Measurements from ENCODE around the gene IL1RAPL1. TPM values are rescaled to one million over a fixed set of nuclear protein-coding genes. Genes with fewer than 3 reads are reported as not detected.

The IL1RAPL1 gene
- total RNA-seq, 1 donor = under 0.01 TPM

DNA sequence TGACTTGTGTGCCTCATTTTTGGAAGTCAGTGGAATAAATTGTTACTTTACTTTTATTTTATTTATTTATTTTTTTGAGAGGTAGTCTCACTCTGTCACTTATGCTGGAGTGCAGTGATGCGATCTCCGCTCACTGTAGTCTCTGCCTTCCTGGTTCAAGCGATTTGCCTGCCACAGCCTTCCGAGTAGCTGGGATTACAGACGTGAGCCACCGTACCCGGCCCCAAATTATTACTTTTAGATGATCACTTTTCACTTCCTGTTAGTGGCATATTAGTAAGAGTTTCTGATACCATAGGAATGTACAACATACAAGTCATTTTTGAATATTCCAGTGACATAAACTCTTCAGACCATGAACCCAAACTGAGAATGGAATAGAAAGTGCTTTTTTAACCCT is 1017.1 kb downstream of the IL1RAPL1 start:
- no peak for DNase-seq (ENCODE audit: low read depth in 2 of 3, low spot score in 2 of 3)

DNA sequence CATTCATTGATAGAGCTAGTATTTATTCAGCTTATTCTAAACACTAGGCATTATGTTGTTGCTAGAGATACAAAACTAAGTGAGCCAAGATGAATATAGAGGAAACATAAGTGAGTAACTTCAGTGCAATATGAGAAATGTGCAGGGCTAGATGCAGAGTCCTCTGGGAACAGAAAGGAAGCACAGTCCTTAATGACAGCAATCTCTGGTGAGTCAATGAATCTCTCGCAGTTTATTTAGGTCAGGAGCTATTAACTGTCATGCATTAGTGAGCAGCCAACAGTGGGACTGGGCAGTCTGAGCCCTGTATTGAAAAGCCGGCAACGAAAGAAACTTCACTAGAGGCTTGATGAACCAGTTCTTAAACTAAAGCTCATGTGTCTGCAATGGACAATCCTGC is 1030.0 kb downstream of the IL1RAPL1 start:
- DNase-seq (ENCODE audit: low read depth in 2 of 3, low spot score in 2 of 3) = no peak

DNA sequence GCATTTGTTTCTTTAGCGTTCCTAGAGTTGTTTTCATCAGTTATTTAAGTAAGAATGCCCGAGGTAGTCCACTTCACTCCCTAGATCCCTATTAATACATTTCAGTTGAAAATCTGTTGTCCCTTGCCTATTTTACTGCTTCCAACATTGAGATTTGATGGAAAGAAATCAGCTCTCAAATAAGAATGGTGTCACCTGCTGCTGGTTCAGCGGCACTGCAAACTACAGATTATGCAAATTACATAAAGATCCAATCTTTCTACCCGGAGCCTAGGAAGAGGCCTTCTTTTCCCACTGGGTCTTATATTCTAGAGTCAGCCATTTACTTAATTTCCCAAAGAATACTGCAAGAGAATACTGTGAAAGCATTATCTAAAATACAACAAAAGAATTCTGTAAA is 1030.5 kb downstream of the IL1RAPL1 start:
- DNase-seq (ENCODE audit: low read depth in 2 of 3, low spot score in 2 of 3) = no peak

DNA sequence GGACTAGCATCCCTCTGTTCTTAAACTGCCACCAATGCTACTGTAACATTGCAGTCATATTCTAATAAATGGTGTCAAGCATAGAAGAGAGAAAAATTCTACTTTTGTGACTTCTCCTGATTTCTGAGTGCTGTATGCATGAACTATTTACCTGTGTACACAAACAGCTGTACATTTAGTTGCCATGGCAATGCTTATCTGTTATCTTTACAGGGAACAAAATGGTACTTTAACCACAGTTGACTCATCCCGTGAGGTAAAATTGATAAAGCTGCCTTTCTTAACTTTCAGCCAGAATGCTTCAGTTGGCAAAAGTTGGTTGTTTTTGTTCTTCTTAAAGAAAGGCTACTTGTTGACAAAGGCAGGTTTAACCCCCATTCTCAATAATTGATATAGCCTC is 1040.6 kb downstream of the IL1RAPL1 start:
- no peak for DNase-seq (ENCODE audit: low read depth in 2 of 3, low spot score in 2 of 3)

DNA sequence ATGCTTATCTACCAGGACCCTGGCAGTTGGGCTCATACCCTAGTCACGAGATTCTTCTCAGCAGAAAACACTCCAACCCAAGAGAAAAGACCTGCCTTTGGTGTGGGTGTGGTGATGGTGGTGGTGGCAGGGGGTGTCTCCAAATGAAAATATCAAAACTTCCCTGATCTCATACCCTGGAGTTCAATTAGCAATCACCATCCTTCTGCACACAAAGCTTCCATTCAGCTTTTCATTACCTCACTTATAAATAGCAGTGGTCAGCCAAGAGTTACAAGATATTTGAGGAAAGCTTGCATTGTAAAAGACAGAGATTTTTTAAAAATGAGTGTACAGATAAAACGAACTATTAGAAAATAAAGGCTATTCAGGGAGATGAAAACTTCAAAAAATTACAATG is 1047.3 kb downstream of the IL1RAPL1 start:
- no peak for DNase-seq (ENCODE audit: low read depth in 2 of 3, low spot score in 2 of 3)

DNA sequence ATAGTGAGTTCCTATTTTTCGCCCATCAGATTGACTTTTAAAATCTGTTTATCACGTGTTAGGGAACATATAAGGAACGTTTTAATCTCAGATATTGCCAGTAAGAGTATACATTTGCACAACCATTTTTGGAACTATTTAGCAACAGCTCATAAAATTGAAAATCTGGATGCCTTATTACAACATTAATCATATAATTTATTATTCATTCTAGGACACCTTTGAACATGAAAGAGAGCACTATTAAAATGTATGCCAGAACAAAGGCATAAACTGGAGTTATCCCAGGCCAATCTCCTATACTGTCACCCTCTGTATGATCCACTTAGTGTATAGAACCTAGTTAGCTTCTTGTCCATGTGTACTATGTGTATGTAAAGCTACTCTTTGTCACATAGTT is 1049.1 kb downstream of the IL1RAPL1 start:
- DNase-seq (ENCODE audit: low read depth in 2 of 3, low spot score in 2 of 3) = no peak

DNA sequence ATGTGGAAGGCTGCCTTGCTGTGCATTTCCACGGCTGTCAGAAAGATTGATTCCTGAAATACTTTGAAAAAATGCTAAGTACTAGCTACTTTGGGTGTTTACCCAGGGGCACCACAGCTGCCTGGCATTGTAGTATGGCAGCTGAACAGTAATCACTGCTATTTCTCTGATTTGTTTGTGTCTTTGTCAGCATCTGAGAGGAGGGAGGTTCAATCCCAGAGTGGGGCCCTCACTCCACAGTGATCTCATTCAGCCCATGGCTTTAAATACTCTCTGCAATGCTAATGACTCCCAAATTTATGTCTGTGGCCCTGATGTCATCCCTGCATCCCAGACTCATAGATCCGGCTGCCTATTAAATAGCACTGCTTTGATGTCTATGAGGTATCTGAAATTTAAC is 1052.9 kb downstream of the IL1RAPL1 start:
- no peak for DNase-seq (ENCODE audit: low read depth in 2 of 3, low spot score in 2 of 3)

DNA sequence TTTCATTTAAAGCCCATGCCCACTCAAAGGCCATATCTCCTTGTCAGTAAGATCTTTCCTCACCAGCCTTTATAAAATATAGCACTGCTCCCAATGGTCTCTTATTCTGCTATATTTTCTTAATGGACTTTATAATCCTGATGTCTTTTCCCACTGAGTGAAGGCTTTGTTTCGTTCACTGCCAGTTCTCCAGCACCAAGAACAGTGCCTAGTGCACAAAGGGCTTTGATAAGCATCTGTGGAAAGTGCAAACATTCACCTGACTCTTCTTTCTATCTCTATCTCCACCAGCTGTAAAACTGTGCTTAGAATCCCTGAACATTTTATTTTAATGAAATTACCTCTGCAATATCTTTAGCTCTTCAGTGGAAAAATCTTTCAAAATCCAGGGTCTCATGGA is 1054.2 kb downstream of the IL1RAPL1 start:
- DNase-seq (ENCODE audit: low read depth in 2 of 3, low spot score in 2 of 3) = no peak

DNA sequence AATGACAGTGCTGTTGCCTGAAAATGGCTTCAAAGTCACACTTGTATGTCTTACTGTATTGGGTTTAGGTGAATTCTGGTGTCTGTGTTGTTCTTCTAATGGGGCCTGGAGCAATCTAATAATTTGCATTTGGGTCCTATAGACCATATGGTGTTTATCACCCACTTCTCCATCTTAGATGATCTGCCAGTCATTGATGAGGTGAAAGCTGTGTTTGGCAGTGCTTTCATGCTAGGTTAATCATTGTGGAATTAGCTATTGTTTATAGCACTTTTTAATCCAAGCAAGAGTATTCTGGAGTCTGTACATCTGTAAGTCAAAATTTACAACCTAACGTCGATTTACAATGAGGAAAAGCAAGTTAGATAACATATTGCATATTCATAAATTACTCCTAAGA is 1055.9 kb downstream of the IL1RAPL1 start:
- no peak for DNase-seq (ENCODE audit: low read depth in 2 of 3, low spot score in 2 of 3)

DNA sequence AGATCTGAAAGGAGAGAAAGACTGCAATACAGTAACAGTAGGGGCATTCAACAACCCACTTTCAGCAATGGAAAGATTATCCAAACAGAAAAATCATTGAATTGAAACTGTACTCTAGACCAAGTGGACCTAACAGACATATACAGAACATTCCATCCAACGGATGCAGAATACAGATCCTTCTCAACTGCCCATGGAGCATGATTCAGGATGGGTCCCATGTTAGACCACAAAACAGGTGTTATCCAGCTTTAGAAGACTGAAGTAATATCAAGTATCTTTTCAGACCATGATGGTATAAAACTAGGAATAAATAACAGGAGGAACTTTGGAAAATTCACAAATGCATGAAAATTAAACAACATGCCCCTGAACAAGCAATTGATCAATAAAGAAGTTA is 1060.9 kb downstream of the IL1RAPL1 start:
- no peak for DNase-seq (ENCODE audit: low read depth in 2 of 3, low spot score in 2 of 3)

DNA sequence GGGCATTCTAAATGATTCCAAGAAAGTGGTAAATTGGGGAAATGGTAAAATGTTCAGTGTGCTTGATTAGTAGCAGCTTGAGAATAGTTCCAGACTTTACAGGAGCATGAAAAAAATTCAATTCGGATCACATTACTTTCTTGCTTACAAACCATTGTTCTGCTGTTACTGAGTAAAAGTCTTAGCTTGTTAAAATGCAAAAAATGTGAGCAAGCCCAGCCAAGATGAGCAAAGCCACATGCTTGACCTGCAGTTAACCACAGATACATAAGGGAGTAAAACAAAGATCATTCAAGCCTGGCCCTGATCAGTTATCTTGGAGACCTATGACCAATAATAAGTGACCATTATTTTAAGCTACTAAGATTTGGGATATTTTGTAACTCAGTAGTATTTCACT is 1065.2 kb downstream of the IL1RAPL1 start:
- DNase-seq (ENCODE audit: low read depth in 2 of 3, low spot score in 2 of 3) = no peak

DNA sequence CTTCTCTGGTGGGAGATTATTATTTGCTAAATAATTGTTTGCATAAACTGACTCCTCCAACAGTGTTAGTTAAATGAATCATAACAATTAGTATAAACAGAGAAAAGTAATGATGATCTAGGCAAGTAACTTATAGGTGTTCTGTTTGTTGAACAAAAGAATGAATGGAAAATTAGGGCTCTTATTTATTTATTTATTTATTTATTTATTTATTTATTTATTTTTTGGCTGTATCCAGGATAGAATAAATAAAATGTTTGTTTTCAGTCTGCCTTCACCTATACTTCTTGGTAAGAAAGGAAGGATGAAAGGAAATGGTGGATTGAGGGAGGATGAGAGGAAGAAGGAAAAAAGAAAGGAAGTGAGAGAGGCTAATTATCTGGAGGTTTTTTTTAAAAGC is 1066.5 kb downstream of the IL1RAPL1 start:
- no peak for DNase-seq (ENCODE audit: low read depth in 2 of 3, low spot score in 2 of 3)

DNA sequence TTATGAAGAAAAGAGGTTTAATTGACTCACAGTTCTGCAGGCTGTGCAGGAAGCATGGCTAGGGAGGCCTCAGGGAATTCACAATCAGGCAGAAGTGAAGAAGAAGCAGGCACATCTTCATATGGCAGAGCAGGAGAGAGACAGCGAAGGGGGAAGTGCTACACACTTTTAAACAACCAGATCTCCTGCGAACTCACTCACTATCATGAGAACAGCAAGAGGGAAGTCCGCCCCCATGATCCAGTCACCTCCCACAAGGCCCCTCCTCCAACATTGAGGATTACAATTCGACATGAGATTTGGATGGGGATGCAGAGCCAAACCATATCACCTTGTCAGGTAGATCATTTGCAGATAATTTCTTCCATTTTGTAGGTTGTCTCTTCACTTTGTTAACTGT is 1072.7 kb downstream of the IL1RAPL1 start:
- DNase-seq (ENCODE audit: low read depth in 2 of 3, low spot score in 2 of 3) = no peak

DNA sequence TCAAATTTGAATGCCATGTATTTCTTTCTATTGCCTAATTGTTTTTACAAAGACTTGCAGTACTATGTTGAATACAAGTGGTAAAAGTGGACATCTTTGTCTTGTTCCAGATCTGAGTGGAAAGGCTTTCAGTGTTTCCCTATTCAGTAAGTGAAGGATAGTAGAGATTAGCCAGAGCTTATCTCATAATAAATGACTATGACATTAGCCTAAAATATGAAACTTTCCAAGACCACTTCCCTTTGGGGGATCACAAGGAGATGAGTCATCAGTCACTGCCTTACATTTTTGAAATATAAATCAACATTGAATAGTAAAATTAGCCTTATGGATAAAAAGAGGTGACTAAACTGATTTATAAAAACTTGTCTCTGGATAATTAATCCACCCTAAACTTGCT is 1074.0 kb downstream of the IL1RAPL1 start:
- no peak for DNase-seq (ENCODE audit: low read depth in 2 of 3, low spot score in 2 of 3)

DNA sequence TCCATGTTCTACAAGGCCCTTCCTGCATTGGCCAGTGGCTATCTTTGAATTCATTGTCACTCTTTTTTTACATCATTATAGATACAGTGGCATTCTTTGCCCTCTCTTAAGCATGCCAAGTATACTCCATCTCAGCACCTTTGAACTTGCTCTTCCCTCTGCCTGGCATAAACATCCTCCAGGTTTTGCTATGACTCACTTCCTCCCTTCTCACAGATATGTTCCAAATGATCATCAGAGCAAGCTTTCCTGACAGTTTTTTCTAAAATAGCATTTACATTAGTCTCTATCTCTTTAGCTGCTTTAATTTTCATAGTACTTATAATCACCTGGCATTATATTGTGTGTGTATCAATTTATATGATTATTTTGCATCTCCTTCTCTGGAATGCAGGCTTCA is 1074.9 kb downstream of the IL1RAPL1 start:
- DNase-seq (ENCODE audit: low read depth in 2 of 3, low spot score in 2 of 3) = no peak

DNA sequence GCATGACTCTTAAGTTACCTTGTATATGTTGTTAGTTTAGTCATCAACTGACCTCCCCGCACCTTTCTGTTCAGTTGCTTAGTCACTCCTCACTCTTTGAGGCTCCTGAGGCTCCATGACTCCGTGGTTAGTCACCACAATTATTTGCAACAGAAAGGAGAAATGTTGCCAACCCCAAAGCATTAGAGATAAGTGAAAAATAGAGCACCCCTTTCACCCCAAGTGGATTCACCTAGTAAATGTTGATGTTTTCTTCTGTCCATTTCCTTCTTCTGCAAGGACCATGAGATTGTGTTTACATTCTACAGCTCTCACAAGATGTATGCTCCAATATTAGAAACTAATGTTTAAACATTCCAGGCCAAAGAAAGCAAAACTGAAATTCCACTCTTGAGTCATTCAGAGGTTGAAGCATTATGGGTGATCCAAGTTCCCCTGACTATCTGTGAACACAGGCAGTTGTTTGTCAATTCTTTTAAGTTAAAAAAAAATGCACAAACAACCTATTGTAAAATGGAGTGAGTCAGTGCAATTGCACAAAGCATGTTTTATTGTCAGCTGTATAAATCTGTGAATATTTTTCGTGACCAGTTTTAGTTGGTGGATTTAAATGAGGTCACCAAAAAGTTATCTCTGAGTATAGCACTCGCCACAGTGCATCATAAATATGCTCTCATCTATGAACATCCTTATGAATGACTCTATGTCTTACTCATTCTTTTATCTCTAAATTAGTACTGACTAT is 1075.7 kb downstream of the IL1RAPL1 start:
- no peak for DNase-seq (ENCODE audit: low read depth in 2 of 3, low spot score in 2 of 3)

DNA sequence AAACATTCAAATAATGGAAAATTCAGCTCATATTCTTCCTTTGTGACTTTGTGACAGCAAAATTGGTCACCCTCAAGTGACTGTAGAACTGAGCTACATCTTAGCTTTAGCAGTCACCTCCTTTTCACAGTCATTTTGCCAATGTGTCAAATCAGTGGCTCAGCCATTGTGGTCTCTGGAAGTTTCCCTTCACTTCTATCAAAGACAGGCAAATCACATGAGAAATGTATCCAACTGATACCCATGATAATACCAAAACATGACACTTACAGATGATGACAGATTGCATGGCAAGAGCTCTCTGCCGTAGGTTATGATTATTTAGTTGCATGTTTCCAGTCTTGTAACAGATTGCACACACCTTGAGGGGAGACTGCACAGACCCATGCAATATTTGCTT is 1078.3 kb downstream of the IL1RAPL1 start:
- DNase-seq (ENCODE audit: low read depth in 2 of 3, low spot score in 2 of 3) = no peak

DNA sequence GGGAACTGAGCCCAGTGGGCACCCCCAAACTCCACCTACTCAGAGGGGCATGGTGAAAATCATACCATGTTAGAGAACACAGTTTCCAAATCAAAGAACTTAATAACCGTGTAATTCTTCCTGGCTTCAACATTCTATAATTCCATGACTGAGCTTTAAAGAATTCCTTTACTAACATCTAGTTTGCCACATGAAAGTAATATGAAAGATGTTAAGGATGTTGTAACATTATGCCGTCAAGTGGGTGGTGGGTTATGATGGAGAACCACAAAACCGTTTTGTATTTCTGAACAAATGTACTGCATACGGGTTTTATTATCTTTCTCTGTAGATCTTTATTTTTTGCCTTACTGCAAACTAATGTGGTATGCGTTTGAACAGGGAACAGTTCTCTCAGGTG is 1079.1 kb downstream of the IL1RAPL1 start:
- no peak for DNase-seq (ENCODE audit: low read depth in 2 of 3, low spot score in 2 of 3)

DNA sequence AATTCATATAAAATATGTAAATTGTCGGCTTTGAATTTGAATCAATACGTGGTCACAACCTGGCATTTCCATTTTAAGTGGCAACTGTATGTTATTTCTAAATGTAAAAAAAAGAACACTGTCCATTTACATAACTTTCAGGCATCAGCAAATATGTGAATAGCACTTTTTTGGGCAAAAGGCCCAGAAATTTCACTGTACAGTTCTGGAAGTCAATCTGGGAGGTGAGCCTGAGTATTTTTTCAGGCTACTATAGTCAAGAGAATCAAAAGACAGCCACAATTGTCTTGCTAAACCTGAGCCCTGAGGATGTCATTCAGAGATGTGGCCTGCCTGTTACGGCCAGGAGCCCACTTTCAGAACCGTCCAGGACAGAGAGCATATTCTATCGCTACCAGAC is 1084.2 kb downstream of the IL1RAPL1 start:
- DNase-seq (ENCODE audit: low read depth in 2 of 3, low spot score in 2 of 3) = no peak

DNA sequence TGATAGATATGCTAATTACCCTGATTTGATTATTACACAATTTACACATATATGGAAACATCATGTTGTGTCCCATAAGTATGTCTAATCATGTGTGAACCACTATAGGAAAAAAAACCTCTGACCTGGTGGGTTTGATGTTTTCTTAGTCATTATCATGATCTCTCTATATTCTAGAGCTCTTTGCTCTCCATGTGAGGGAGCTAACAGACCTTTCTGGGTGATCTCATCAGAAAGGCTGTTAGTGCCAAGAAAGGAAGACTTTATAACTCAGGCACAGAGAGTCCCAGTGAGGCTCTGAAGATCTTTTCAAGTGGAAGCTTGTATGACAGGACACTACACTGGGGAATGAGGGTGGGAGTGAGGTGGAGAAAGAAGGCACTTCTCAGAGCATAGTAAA is 1100.4 kb downstream of the IL1RAPL1 start:
- DNase-seq (ENCODE audit: low read depth in 2 of 3, low spot score in 2 of 3) = no peak

DNA sequence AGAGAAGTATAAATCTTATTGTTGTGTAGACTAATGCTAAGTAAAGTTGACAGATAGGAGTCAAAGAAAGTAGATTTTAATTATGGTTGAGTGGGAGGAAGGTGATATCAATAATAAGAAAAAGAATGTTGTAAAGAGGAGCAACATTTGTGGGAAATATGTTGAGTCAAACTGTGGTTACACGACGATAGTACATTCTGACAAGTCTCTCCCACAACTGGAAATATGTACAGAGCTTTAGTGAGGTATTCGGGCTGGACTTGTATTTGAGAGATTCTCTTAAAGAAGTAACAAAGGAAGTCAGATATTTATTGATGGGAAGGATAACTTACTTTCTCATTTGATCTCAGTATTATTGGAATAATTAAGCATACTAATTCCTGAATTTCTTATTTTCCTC is 1102.8 kb downstream of the IL1RAPL1 start:
- no peak for DNase-seq (ENCODE audit: low read depth in 2 of 3, low spot score in 2 of 3)

DNA sequence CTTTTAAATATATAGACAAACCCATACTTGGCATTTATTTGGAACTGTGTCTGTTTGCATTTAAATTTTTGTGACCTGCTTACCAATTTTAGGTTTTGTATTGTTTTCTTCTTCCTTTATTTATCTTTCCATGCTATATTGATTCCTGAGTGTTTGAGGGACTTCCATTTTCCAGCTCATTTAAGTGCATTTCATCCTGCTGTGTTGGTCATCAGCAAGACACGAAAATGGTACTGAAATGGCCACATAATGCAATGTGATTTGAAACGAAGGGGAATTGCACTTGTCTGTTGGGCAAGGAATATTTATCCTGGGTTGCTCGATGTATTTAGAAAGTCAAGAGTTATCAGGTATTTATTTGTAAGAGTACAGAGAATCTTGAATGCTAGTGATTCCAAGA is 1103.8 kb downstream of the IL1RAPL1 start:
- no peak for DNase-seq (ENCODE audit: low read depth in 2 of 3, low spot score in 2 of 3)

DNA sequence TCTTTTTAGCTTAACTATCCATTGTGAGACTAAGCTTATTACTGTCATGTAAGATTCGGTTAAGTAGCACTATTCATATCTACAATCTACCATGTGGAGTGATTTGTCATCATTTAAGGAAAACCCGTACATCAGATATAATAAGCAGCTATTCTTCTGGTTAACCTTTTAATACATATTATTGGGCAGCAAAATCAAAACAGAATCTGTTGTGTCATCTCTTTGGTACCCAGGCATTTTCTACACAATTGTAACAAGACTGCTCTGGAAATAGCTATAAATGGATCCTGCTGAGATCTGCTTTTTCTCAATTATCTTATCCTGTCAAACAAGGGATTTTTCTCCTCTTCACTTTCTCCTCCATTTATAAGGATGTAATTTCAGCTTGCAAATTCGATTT is 1106.7 kb downstream of the IL1RAPL1 start:
- DNase-seq (ENCODE audit: low read depth in 2 of 3, low spot score in 2 of 3) = no peak
